Liver (tissue), 9 donors: Measurements from ENCODE around the gene COL8A2. TPM values are rescaled to one million over a fixed set of nuclear protein-coding genes. Genes with fewer than 3 reads are reported as not detected.

Experiments
- DNase-seq: peaks from one replicate; pipeline ENCODE4 v3.0.0-alpha.2; 2017; ENCODE audit warnings: low spot score
- H3K27ac ChIP-seq, 2 donors: one replicate each; pipeline ENCODE4 v1.7.0; 2013; ENCODE audit warnings: inconsistent platforms in 2 of 2, low read length in 2 of 2, control low read depth in 1 of 2, low read depth in 1 of 2, mild to moderate bottlenecking in 1 of 2
- H3K27me3 ChIP-seq, 4 donors: one replicate each; pipeline versions ENCODE4 v1.6.1 to v1.7.0; 2013; ENCODE audit warnings: low read length in 3 of 4, inconsistent platforms in 1 of 4, mild to moderate bottlenecking in 1 of 4, moderate library complexity in 1 of 4; ENCODE audit not compliant: control insufficient read depth in 4 of 4, insufficient read depth in 4 of 4
- H3K36me3 ChIP-seq, 4 donors: one replicate each; pipeline versions ENCODE4 v1.6.1 to v1.7.0; 2013; ENCODE audit warnings: low read length in 3 of 4, mild to moderate bottlenecking in 3 of 4, low read depth in 1 of 4, moderate library complexity in 1 of 4; ENCODE audit not compliant: control insufficient read depth in 4 of 4, insufficient read depth in 3 of 4
- H3K4me1 ChIP-seq, 4 donors: one replicate each; pipeline versions ENCODE4 v1.6.1 to v1.7.0; 2013; ENCODE audit warnings: low read length in 3 of 4, mild to moderate bottlenecking in 3 of 4, moderate library complexity in 1 of 4; ENCODE audit not compliant: control insufficient read depth in 4 of 4, insufficient read depth in 4 of 4
- H3K4me3 ChIP-seq, 3 donors: one replicate each; pipeline versions ENCODE4 v1.6.1 to v1.7.0; 2013; ENCODE audit warnings: low read length in 3 of 3, control low read depth in 1 of 3, low read depth in 1 of 3, mild to moderate bottlenecking in 1 of 3
- H3K9ac ChIP-seq, 2 donors: one replicate each; pipeline ENCODE4 v1.7.0; 2013; ENCODE audit warnings: low read length in 2 of 2, mild to moderate bottlenecking in 2 of 2, moderate library complexity in 2 of 2, control low read depth in 1 of 2, low read depth in 1 of 2
- H3K9me3 ChIP-seq, 4 donors: one replicate each; pipeline versions ENCODE4 v1.6.1 to v1.7.0; 2013; ENCODE audit warnings: low read length in 3 of 4; ENCODE audit not compliant: control insufficient read depth in 4 of 4
- EGR1 ChIP-seq, 2 donors: IDR thresholded peaks; 2 replicates each; pipeline ENCODE4 v1.6.1; 2016 to 2018; ENCODE audit warnings: antibody characterized with exemption in 2 of 2, low read depth in 2 of 2
- FOXA1 ChIP-seq: IDR thresholded peaks from 2 replicates; pipeline ENCODE4 v1.6.1; 2016; ENCODE audit warnings: antibody characterized with exemption
- GABPA ChIP-seq, 2 donors: IDR thresholded peaks in 1 of 2; conservative IDR thresholded peaks in 1 of 2; 2 replicates each; pipeline ENCODE4 v1.6.1; 2016; ENCODE audit warnings: antibody characterized with exemption in 2 of 2, mild to moderate bottlenecking in 1 of 2, moderate library complexity in 1 of 2
- HNF4A ChIP-seq, 2 donors: conservative IDR thresholded peaks; 2 replicates each; pipeline ENCODE4 v1.6.1; 2016; ENCODE audit warnings: antibody characterized with exemption in 2 of 2, mild to moderate bottlenecking in 2 of 2
- HNF4G ChIP-seq: IDR thresholded peaks from 2 replicates; pipeline ENCODE4 v1.6.1; 2016; ENCODE audit warnings: antibody characterized with exemption
- NR2F2 ChIP-seq: IDR thresholded peaks from 2 replicates; pipeline ENCODE4 v1.6.1; 2016; ENCODE audit warnings: antibody characterized with exemption
- RAD21 ChIP-seq, 2 donors: IDR thresholded peaks; 2 replicates each; pipeline ENCODE4 v1.6.1; 2016; ENCODE audit warnings: antibody characterized with exemption in 2 of 2, mild to moderate bottlenecking in 2 of 2
- RXRA ChIP-seq, 2 donors: IDR thresholded peaks; 2 replicates each; pipeline ENCODE4 v1.6.1; 2017 to 2018; ENCODE audit warnings: antibody characterized with exemption in 2 of 2, mild to moderate bottlenecking in 1 of 2
- TAF1 ChIP-seq: conservative IDR thresholded peaks from 2 replicates; pipeline ENCODE4 v1.6.1; 2016; ENCODE audit warnings: antibody characterized with exemption, mild to moderate bottlenecking
- WGBS: extraction: QIAGEN DNeasy Blood & Tissue Kit; methylation state at CpG from one replicate; pipeline ENCODE4 v1.1.7; 2013; 5-methylcytosine and 5-hydroxymethylcytosine counted together
- polyA plus RNA-seq, 2 donors: library from polyadenylated mRNA; stranded (reverse) in 1 of 2; unstranded in 1 of 2; fragments of 200-250 nt in 1 of 2; fragments of >200 nt in 1 of 2; fragmentation: Nextera tagmentation in 1 of 2; extraction: Ambion mirVana in 1 of 2; gene quantifications; one replicate each; pipeline versions ENCODE4 v1.2.1 to v1.2.3, GENCODE V29; 2013 to 2015
- total RNA-seq, 2 donors: library from RNA; depleted of rRNA; stranded (reverse); fragments of >200 nt; gene quantifications; one replicate each; pipeline ENCODE4 v1.2.3, GENCODE V29; 2014
- TF ChIP-seq, protein P1 (sequence below): IDR thresholded peaks from 2 replicates; pipeline ENCODE4 v1.6.1; 2016; ENCODE audit warnings: antibody characterized with exemption
- TF ChIP-seq, protein P2 (sequence below): IDR thresholded peaks from 2 replicates; pipeline ENCODE4 v1.6.1; 2016; ENCODE audit warnings: antibody characterized with exemption
- TF ChIP-seq, protein P3 (sequence below): IDR thresholded peaks from 2 replicates; pipeline ENCODE4 v1.6.1; 2016; ENCODE audit warnings: antibody characterized with exemption, mild to moderate bottlenecking
- TF ChIP-seq, protein P4 (sequence below): fragments of 150-350 bp; IDR thresholded peaks from 2 replicates; pipeline ENCODE4 v1.5.1; 2017; ENCODE audit warnings: improper control_type of control experiment, low read depth, low read length; ENCODE audit not compliant: missing input control
- donor health status: healthy.
- donor health status: healthy.
- donor health status: healthy.
- donor health status: healthy.
- donor health status: healthy.

Gene COL8A2
- total and polyA plus RNA-seq, 4 donors: 0.04 to 0.47 (median 0.35) TPM

DNA sequence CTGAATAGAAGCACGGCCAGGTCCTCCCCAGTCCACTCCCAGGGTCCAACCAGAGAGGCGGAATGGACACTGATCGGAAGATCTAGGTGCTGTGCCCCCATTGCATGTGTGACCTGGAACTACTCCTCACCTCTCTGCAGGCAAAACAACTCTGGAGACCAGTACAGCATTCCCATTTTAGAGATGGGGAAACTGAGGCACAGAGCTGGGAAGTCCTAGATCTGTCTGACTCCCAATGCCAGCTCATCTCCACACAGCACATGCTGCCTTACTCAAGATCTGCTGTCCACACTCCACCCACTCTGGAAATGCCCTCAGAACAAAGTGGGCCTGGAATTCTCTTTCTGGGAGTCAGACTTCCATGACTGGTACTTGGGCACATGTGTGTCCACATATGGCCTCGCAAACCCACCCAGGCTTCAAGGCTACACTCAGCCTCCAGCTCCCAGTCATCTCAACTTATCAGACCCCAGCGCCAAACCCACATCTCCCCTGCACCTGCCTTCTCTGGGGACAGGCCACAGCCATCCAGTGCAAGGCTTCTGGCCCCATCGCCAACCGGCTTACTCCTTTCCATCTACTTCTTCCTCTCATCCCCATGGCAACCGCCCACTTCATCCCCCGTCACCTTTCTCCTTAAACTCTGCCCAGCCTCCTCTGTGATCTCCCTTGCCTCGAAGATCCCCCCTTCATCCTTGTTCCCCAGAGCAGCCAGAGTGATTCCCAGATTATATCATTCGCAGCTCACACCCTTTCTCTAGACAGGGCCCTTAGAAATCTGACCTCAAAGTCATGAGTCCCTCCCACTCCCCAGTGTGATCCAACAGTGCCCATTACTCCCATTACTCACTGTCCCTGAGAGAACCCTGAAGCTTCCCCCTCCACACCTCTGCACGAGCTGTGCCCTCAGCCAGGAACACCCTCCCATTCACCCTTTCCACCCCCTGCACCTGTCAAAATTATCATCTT, 2.7 kb downstream of the COL8A2 start:
- H3K36me3 ChIP-seq: no peaks in the 10 kb centered on the region
- 90% methylated on average over 12 of the region's 12 CpGs for WGBS
- H3K27me3 ChIP-seq: no peaks in the 10 kb centered on the region
- H3K27ac ChIP-seq: no peak overlapping the region
- no peaks in the 10 kb centered on the region for H3K9me3 ChIP-seq
- no peak overlapping the region for H3K9ac ChIP-seq
- no peak overlapping the region for H3K4me3 ChIP-seq
- no peak for DNase-seq
- TF ChIP-seq HNF4A (conservative IDR thresholded peaks at IDR 0.05) (no peak), HNF4G (no peak), NR2F2 (no peak), RXRA (IDR thresholded peaks at IDR 0.05) (no peak)
- TF ChIP-seq, protein P1, sequence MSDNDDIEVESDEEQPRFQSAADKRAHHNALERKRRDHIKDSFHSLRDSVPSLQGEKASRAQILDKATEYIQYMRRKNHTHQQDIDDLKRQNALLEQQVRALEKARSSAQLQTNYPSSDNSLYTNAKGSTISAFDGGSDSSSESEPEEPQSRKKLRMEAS: no peak
- TF ChIP-seq, protein P2, sequence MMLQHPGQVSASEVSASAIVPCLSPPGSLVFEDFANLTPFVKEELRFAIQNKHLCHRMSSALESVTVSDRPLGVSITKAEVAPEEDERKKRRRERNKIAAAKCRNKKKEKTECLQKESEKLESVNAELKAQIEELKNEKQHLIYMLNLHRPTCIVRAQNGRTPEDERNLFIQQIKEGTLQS: no peak
- TF ChIP-seq, protein P3, sequence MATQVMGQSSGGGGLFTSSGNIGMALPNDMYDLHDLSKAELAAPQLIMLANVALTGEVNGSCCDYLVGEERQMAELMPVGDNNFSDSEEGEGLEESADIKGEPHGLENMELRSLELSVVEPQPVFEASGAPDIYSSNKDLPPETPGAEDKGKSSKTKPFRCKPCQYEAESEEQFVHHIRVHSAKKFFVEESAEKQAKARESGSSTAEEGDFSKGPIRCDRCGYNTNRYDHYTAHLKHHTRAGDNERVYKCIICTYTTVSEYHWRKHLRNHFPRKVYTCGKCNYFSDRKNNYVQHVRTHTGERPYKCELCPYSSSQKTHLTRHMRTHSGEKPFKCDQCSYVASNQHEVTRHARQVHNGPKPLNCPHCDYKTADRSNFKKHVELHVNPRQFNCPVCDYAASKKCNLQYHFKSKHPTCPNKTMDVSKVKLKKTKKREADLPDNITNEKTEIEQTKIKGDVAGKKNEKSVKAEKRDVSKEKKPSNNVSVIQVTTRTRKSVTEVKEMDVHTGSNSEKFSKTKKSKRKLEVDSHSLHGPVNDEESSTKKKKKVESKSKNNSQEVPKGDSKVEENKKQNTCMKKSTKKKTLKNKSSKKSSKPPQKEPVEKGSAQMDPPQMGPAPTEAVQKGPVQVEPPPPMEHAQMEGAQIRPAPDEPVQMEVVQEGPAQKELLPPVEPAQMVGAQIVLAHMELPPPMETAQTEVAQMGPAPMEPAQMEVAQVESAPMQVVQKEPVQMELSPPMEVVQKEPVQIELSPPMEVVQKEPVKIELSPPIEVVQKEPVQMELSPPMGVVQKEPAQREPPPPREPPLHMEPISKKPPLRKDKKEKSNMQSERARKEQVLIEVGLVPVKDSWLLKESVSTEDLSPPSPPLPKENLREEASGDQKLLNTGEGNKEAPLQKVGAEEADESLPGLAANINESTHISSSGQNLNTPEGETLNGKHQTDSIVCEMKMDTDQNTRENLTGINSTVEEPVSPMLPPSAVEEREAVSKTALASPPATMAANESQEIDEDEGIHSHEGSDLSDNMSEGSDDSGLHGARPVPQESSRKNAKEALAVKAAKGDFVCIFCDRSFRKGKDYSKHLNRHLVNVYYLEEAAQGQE: no peak
- TF ChIP-seq, protein P4, sequence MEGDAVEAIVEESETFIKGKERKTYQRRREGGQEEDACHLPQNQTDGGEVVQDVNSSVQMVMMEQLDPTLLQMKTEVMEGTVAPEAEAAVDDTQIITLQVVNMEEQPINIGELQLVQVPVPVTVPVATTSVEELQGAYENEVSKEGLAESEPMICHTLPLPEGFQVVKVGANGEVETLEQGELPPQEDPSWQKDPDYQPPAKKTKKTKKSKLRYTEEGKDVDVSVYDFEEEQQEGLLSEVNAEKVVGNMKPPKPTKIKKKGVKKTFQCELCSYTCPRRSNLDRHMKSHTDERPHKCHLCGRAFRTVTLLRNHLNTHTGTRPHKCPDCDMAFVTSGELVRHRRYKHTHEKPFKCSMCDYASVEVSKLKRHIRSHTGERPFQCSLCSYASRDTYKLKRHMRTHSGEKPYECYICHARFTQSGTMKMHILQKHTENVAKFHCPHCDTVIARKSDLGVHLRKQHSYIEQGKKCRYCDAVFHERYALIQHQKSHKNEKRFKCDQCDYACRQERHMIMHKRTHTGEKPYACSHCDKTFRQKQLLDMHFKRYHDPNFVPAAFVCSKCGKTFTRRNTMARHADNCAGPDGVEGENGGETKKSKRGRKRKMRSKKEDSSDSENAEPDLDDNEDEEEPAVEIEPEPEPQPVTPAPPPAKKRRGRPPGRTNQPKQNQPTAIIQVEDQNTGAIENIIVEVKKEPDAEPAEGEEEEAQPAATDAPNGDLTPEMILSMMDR: no peak
- H3K4me1 ChIP-seq: peaks cover 0 to 3% (median 0%) of the 10 kb centered on the region in 4 donors

DNA sequence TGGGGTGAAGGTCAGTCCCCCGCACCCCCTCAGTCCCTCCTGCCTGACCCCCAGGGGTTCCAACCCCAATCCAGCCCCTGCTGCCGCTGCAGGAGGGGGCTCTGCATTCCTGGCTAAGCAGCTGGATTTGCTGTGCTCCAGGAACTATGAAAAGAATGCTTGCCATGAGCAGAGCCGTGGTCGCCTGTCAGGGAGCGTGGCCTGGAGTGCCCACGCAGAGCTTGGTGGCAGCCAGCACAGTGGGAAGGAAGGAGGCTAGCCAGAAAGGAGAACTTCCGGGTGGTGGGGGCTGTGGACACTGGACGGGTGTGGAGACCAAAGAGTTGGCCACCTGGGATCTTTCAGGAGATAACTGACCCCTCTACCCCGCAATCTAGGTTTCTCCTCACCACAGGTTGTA, 5.6 kb downstream of the COL8A2 start:
- no peaks in the 10 kb centered on the region for H3K4me1 ChIP-seq
- no peaks in the 10 kb centered on the region for H3K27me3 ChIP-seq
- no peak overlapping the region for H3K4me3 ChIP-seq
- no peaks in the 10 kb centered on the region for H3K36me3 ChIP-seq
- TF ChIP-seq RAD21 (IDR thresholded peaks at IDR 0.05) (no peak), NR2F2 (no peak), EGR1 (IDR thresholded peaks at IDR 0.05; ENCODE audit: low read depth in 2 of 2) (no peak), HNF4G (no peak), FOXA1 (no peak), GABPA (IDR thresholded peaks at IDR 0.05 in 1 of 2, conservative IDR thresholded peaks at IDR 0.05 in 1 of 2) (no peak), TAF1 (no peak)
- TF ChIP-seq, protein P1: no peak
- TF ChIP-seq, protein P4: no peak
- no peaks in the 10 kb centered on the region for H3K9me3 ChIP-seq
- DNase-seq: no peak
- no peak overlapping the region for H3K9ac ChIP-seq
- WGBS: 61% methylated on average over 9 of the region's 9 CpGs
- H3K27ac ChIP-seq: no peak overlapping the region
